Measurements from ENCODE around the gene ZMIZ1. TPM values are rescaled to one million over a fixed set of nuclear protein-coding genes. Genes with fewer than 3 reads are reported as not detected.
A peak's percentile ranks its signal among the peaks of the same experiment; 100 is the strongest.

The ZMIZ1 gene
- total RNA-seq, 1 donor from 2014 or later: 46.2 TPM

- Mint-ChIP-seq H3K4me1 (ENCODE audit: low read depth) (peaks cover 9% of the 10 kb centered on the region), H3K9me3 (ENCODE audit: low read depth) (no peaks in the 10 kb centered on the region), H3K27ac (ENCODE audit: unreplicated experiment) (no peak overlapping the region), H3K4me3 (ENCODE audit: unreplicated experiment) (no peak overlapping the region), H3K36me3 (ENCODE audit: low read depth) (peaks cover 4% of the 10 kb centered on the region), H3K27me3 (ENCODE audit: low read depth) (no peaks in the 10 kb centered on the region)
- DNase-seq (ENCODE audit: low spot score): no peak
- TF ChIP-seq, protein P1, sequence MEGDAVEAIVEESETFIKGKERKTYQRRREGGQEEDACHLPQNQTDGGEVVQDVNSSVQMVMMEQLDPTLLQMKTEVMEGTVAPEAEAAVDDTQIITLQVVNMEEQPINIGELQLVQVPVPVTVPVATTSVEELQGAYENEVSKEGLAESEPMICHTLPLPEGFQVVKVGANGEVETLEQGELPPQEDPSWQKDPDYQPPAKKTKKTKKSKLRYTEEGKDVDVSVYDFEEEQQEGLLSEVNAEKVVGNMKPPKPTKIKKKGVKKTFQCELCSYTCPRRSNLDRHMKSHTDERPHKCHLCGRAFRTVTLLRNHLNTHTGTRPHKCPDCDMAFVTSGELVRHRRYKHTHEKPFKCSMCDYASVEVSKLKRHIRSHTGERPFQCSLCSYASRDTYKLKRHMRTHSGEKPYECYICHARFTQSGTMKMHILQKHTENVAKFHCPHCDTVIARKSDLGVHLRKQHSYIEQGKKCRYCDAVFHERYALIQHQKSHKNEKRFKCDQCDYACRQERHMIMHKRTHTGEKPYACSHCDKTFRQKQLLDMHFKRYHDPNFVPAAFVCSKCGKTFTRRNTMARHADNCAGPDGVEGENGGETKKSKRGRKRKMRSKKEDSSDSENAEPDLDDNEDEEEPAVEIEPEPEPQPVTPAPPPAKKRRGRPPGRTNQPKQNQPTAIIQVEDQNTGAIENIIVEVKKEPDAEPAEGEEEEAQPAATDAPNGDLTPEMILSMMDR (IDR thresholded peaks at IDR 0.05): no peak
Observed at GRCh38 chr10:79259834-79260233, 191.1 kb downstream of the ZMIZ1 start.

GRCh38 chr10:79260811-79261740 lies 192.3 kb downstream of the ZMIZ1 start:
- no peaks in the 10 kb centered on the region for H3K27me3 Mint-ChIP-seq (ENCODE audit: low read depth)
- no peak overlapping the region for H3K27ac Mint-ChIP-seq (ENCODE audit: unreplicated experiment)
- no peak overlapping the region for H3K4me3 Mint-ChIP-seq (ENCODE audit: unreplicated experiment)
- H3K36me3 Mint-ChIP-seq (ENCODE audit: low read depth): peaks cover 3% of the 10 kb centered on the region
- DNase-seq (ENCODE audit: low spot score): no peak
- no peaks in the 10 kb centered on the region for H3K9me3 Mint-ChIP-seq (ENCODE audit: low read depth)
- TF ChIP-seq, protein P1 (IDR thresholded peaks at IDR 0.05): no peak
- H3K4me1 Mint-ChIP-seq (ENCODE audit: low read depth): peaks cover 22% of the 10 kb centered on the region

DNA sequence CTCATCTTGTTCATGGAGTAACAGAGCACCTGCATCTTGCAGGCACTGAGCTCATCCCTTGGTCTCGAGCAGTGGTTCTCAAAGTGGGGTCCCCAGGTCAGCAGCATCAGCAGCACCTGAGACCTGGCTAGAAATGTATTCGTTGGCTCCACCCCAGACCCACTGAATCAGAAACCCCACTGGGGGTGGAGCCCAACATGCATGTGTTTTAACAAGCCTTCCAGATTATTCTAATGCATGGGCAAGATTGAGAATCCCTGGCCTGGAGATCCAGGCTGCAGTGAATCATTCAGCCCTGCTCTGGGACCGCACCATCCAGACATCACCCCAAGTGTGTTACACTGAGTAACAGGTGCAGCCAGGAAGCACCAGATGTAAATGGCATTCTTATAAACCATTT lies 193.4 kb downstream of the ZMIZ1 start:
- Mint-ChIP-seq H3K27ac (ENCODE audit: unreplicated experiment) (no peak overlapping the region), H3K36me3 (ENCODE audit: low read depth) (peaks cover 3% of the 10 kb centered on the region), H3K9me3 (ENCODE audit: low read depth) (no peaks in the 10 kb centered on the region), H3K4me3 (ENCODE audit: unreplicated experiment) (no peak overlapping the region), H3K27me3 (ENCODE audit: low read depth) (no peaks in the 10 kb centered on the region), H3K4me1 (ENCODE audit: low read depth) (peaks cover 32% of the 10 kb centered on the region)
- no peak for DNase-seq (ENCODE audit: low spot score)
- TF ChIP-seq, protein P1 (IDR thresholded peaks at IDR 0.05): no peak

GRCh38 chr10:79262959-79263746 lies 194.4 kb downstream of the ZMIZ1 start:
- Mint-ChIP-seq H3K9me3 (ENCODE audit: low read depth) (no peaks in the 10 kb centered on the region), H3K27me3 (ENCODE audit: low read depth) (no peaks in the 10 kb centered on the region), H3K4me1 (ENCODE audit: low read depth) (peaks cover 43% of the 10 kb centered on the region), H3K36me3 (ENCODE audit: low read depth) (peaks cover 2% of the 10 kb centered on the region), H3K4me3 (ENCODE audit: unreplicated experiment) (no peak overlapping the region), H3K27ac (ENCODE audit: unreplicated experiment) (no peak overlapping the region)
- DNase-seq (ENCODE audit: low spot score): no peak
- TF ChIP-seq, protein P1 (IDR thresholded peaks at IDR 0.05): no peak

DNA sequence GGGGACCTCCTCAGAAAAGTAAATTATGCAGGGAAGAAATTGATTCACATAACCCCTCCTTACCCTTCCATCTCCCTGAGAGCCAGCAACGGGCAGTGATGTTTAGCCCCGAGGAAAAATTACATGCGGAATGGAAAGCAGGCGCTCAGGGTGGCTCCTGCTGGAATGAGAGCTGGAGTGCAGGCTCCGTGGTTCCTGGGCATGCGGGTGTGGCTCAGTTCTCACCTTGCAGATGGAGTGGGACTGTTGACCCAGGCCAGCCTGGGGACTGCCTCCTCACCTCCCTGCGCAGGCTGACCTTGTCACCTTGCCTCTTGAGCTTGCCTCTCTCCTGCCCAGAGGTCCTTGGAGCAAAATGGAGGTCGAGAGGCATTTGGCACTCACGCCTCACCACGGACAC lies 195.2 kb downstream of the ZMIZ1 start:
- DNase-seq (ENCODE audit: low spot score): no peak
- H3K27ac Mint-ChIP-seq (ENCODE audit: unreplicated experiment): peak overlapping the region; percentile 41
- H3K27me3 Mint-ChIP-seq (ENCODE audit: low read depth): no peaks in the 10 kb centered on the region
- H3K9me3 Mint-ChIP-seq (ENCODE audit: low read depth): no peaks in the 10 kb centered on the region
- peaks cover 3% of the 10 kb centered on the region for H3K36me3 Mint-ChIP-seq (ENCODE audit: low read depth)
- TF ChIP-seq, protein P1 (IDR thresholded peaks at IDR 0.05): no peak
- no peak overlapping the region for H3K4me3 Mint-ChIP-seq (ENCODE audit: unreplicated experiment)
- H3K4me1 Mint-ChIP-seq (ENCODE audit: low read depth): peaks cover 50% of the 10 kb centered on the region
